SU-DHL-6 (cell line): ENCODE results near the gene MAN1B1.

Experiments
- H2AFZ ChIP-seq: fragments of 200-600 bp; sonication (generic); 2 replicates; pipeline ENCODE4 v1.6.1; 2014; ENCODE audit warnings: low read depth, mild to moderate bottlenecking, moderate library complexity, mixed read lengths, antibody characterized with exemption, low read length; ENCODE audit not compliant: severe bottlenecking
- H3F3A ChIP-seq: fragments of 200-600 bp; shearing (Covaris generic); 2 replicates; pipeline ENCODE4 v1.6.0; 2016; ENCODE audit warnings: antibody characterized with exemption, mild to moderate bottlenecking; ENCODE audit not compliant: insufficient read depth
- H3K27ac ChIP-seq: fragments of 200-600 bp; sonication (generic); 2 replicates; pipeline ENCODE4 v1.5.1; 2016; ENCODE audit warnings: low read depth, mild to moderate bottlenecking, low read length, moderate library complexity, mixed read lengths
- H3K27me3 ChIP-seq: fragments of 200-600 bp; sonication (generic), shearing (Covaris generic); 2 replicates; pipeline ENCODE4 v1.6.0; 2014; ENCODE audit warnings: mild to moderate bottlenecking, low read length
- H3K36me3 ChIP-seq: fragments of 200-600 bp; sonication (generic); 2 replicates; pipeline ENCODE4 v1.6.1; 2014; ENCODE audit warnings: mild to moderate bottlenecking, low read length, mixed read lengths
- H3K4me2 ChIP-seq: fragments of 300-600, 200-600 bp; shearing (Covaris generic), sonication (generic); 2 replicates; pipeline ENCODE4 v1.6.0; 2014; ENCODE audit warnings: low read length, low read depth, mild to moderate bottlenecking; ENCODE audit not compliant: poor library complexity, severe bottlenecking
- H3K4me3 ChIP-seq: fragments of 200-600 bp; sonication (generic); 2 replicates; pipeline ENCODE4 v1.5.1; 2014; ENCODE audit warnings: antibody characterized with exemption, low read length, mild to moderate bottlenecking, mixed read lengths; ENCODE audit not compliant: insufficient read depth, poor library complexity, severe bottlenecking
- H3K79me2 ChIP-seq: fragments of 200-600 bp; sonication (generic); 2 replicates; pipeline ENCODE4 v1.6.1; 2014; ENCODE audit warnings: mild to moderate bottlenecking, low read length, moderate library complexity; ENCODE audit not compliant: insufficient read depth
- H3K9ac ChIP-seq: fragments of 200-600 bp; sonication (generic); 2 replicates; pipeline ENCODE4 v1.7.0; 2014; ENCODE audit warnings: mild to moderate bottlenecking, low read length
- H3K9me2 ChIP-seq: fragments of 200-600 bp; sonication (generic); replicated peaks from 2 replicates; pipeline ENCODE4 v1.6.1; 2014; ENCODE audit warnings: low read length; ENCODE audit not compliant: insufficient read depth
- H3K9me3 ChIP-seq: fragments of 200-600 bp; sonication (generic); 2 replicates; pipeline ENCODE4 v1.6.1; 2014; ENCODE audit warnings: low read length, mixed read lengths; ENCODE audit not compliant: insufficient read depth
- H4K20me1 ChIP-seq: fragments of 200-600 bp; sonication (generic); 2 replicates; pipeline ENCODE4 v1.6.1; 2014; ENCODE audit warnings: low read depth, mild to moderate bottlenecking, antibody characterized with exemption, low read length, moderate library complexity, mixed read lengths
- CTCF ChIP-seq: fragments of 200-600 bp; sonication (generic); IDR thresholded peaks from one replicate; pipeline ENCODE4 v1.5.1; 2017; ENCODE audit warnings: antibody characterized with exemption, mild to moderate bottlenecking, low read length, moderate library complexity; ENCODE audit not compliant: insufficient read depth, poor library complexity, severe bottlenecking
- EZH2phosphoT487 ChIP-seq: fragments of 200-600 bp; sonication (generic), shearing (Covaris generic); conservative IDR thresholded peaks from 2 replicates; pipeline ENCODE4 v1.6.1; 2018; ENCODE audit warnings: mild to moderate bottlenecking, antibody characterized with exemption, low read length, moderate library complexity, mixed read lengths

Gene MAN1B1

GRCh38 chr9:137056739-137057415 is 29.9 kb upstream of the MAN1B1 start:
- no peaks in the 10 kb centered on the region for H3K79me2 ChIP-seq
- no peaks in the 10 kb centered on the region for H3K9me2 ChIP-seq
- no peaks in the 10 kb centered on the region for H3K9me3 ChIP-seq
- H3F3A ChIP-seq = 0 out of 2 replicates have a peak, but pooled peaks cover under 1% of the 10 kb centered on the region
- H3K4me2 ChIP-seq = no peak overlapping the region
- TF ChIP-seq EZH2phosphoT487 (no peak), CTCF (no peak)
- H2AFZ ChIP-seq = no peak overlapping the region
- no peaks in the 10 kb centered on the region for H4K20me1 ChIP-seq
- no peak overlapping the region for H3K9ac ChIP-seq
- no peaks in the 10 kb centered on the region for H3K36me3 ChIP-seq
- H3K27me3 ChIP-seq = no peaks in the 10 kb centered on the region
- H3K4me3 ChIP-seq = no peak overlapping the region
- H3K27ac ChIP-seq = no peak overlapping the region

- H3K4me2 ChIP-seq = no peak overlapping the region
- H4K20me1 ChIP-seq = no peaks in the 10 kb centered on the region
- no peak overlapping the region for H2AFZ ChIP-seq
- no peaks in the 10 kb centered on the region for H3K79me2 ChIP-seq
- H3K27ac ChIP-seq = no peak overlapping the region
- no peaks in the 10 kb centered on the region for H3K9me3 ChIP-seq
- no peaks in the 10 kb centered on the region for H3K27me3 ChIP-seq
- H3K9ac ChIP-seq = no peak overlapping the region
- H3K9me2 ChIP-seq = no peaks in the 10 kb centered on the region
- H3K4me3 ChIP-seq = no peak overlapping the region
- peaks cover 3% of the 10 kb centered on the region; the same call in 1 of the 2 replicates for H3F3A ChIP-seq
- H3K36me3 ChIP-seq = no peaks in the 10 kb centered on the region
- TF ChIP-seq EZH2phosphoT487 (no peak), CTCF (no peak)
Measured at GRCh38 chr9:137057545-137057944, 29.2 kb upstream of the MAN1B1 start.

GRCh38 chr9:137058521-137059234 is 28.1 kb upstream of the MAN1B1 start:
- TF ChIP-seq CTCF (no peak), EZH2phosphoT487 (no peak)
- no peak overlapping the region for H2AFZ ChIP-seq
- no peak overlapping the region for H3K9ac ChIP-seq
- no peak overlapping the region for H3K4me3 ChIP-seq
- H3K9me2 ChIP-seq = no peaks in the 10 kb centered on the region
- no peak overlapping the region for H3K27ac ChIP-seq
- no peaks in the 10 kb centered on the region for H3K36me3 ChIP-seq
- no peaks in the 10 kb centered on the region for H4K20me1 ChIP-seq
- H3F3A ChIP-seq = peaks cover 3% of the 10 kb centered on the region; the same call in 1 of the 2 replicates
- H3K27me3 ChIP-seq = no peaks in the 10 kb centered on the region
- no peaks in the 10 kb centered on the region for H3K79me2 ChIP-seq
- no peaks in the 10 kb centered on the region for H3K9me3 ChIP-seq
- H3K4me2 ChIP-seq = no peak overlapping the region
